GM10248 (cell line): ENCODE measurements around the gene GHR.

ENCODE experiments used
- CTCF ChIA-PET: fragments of 300-600 bp; sonication (Branson Sonifier 250); formaldehyde crosslinking; extraction: SDS; loops from one replicate; lab custom pipeline; 2021; ENCODE audit warnings: antibody characterized with exemption; lab: Yijun Ruan, JAX
- POLR2A ChIA-PET: fragments of 350-650 bp; sonication (Branson Sonifier 250); formaldehyde crosslinking; extraction: SDS; loops from one replicate; lab custom pipeline; 2020; ENCODE audit warnings: antibody characterized with exemption; lab: Yijun Ruan, JAX
- DNase-seq: peaks from one replicate; pipeline ENCODE4 v3.0.0; 2012; ENCODE audit errors: extremely low spot score
- CTCF ChIP-seq: IDR thresholded peaks from 2 replicates; pipeline ENCODE4 v1.5.1; 2012; ENCODE audit warnings: mild to moderate bottlenecking, low read depth; ENCODE audit errors: extremely low read depth, missing control alignments, control extremely low read depth

GHR gene

GRCh38 chr5:42745426-42745825 lies 322.2 kb downstream of the GHR start:
- ChIA-PET POLR2A (no interaction called here), CTCF (interaction anchor here (0.7 to 1.7 kb wide), 9 partner anchors 9 to 144 kb away, joined by 3 to 8 read pairs (median 3); no protein-coding TSS in a partner anchor)
- no peak for DNase-seq
- TF ChIP-seq CTCF: no peak

- TF ChIP-seq CTCF: no peak
- ChIA-PET POLR2A (no interaction called here), CTCF (interaction anchor here (1.0 to 1.7 kb wide), 6 partner anchors 9 to 144 kb away, joined by 3 to 8 read pairs (median 3); no protein-coding TSS in a partner anchor)
- no peak for DNase-seq
Observed at GRCh38 chr5:42745856-42746255, 322.6 kb downstream of the GHR start.

GRCh38 chr5:42749020-42749419 lies 325.8 kb downstream of the GHR start:
- no peak for TF ChIP-seq CTCF
- CTCF ChIA-PET: no interaction called here
- POLR2A ChIA-PET: no interaction called here
- DNase-seq: no peak

GRCh38 chr5:42750507-42750906 lies 327.3 kb downstream of the GHR start:
- POLR2A ChIA-PET: no interaction called here
- CTCF ChIA-PET: interaction anchor here (0.8 to 2.0 kb wide), 3 partner anchors 14 to 28 kb away, joined by 3 to 7 read pairs (median 5); no protein-coding TSS in a partner anchor

GRCh38 chr5:42751044-42751443 lies 327.8 kb downstream of the GHR start:
- TF ChIP-seq CTCF: no peak

More at GRCh38 chr5:42750507-42750906, 327.3 kb downstream of the GHR start:
- no peak for TF ChIP-seq CTCF
- DNase-seq: no peak

GRCh38 chr5:42753099-42753498 lies 329.9 kb downstream of the GHR start:
- ChIA-PET CTCF (interaction anchor here (0.7 to 1.7 kb wide), 4 partner anchors 8 to 19 kb away, joined by 3 to 5 read pairs (median 4); no protein-coding TSS in a partner anchor), POLR2A (no interaction called here)
- no peak for TF ChIP-seq CTCF
- no peak for DNase-seq

More at GRCh38 chr5:42751044-42751443, 327.8 kb downstream of the GHR start:
- ChIA-PET CTCF (interaction anchor here (0.8 to 2.0 kb wide), 5 partner anchors 14 to 29 kb away, joined by 3 to 7 read pairs (median 3); no protein-coding TSS in a partner anchor), POLR2A (no interaction called here)
- DNase-seq: no peak
